Erythroblast (primary cell): ENCODE data around the gene PTCHD4.

ENCODE experiments used
- GATA1 ChIP-seq: IDR thresholded peaks from 2 replicates; pipeline ENCODE4 v1.6.1; 2011; ENCODE audit warnings: low read depth, mild to moderate bottlenecking, control low read depth, low read length, moderate library complexity
- POLR2A ChIP-seq: IDR thresholded peaks from 2 replicates; pipeline ENCODE4 v1.6.1; 2011; ENCODE audit warnings: mild to moderate bottlenecking, low read length

DNA sequence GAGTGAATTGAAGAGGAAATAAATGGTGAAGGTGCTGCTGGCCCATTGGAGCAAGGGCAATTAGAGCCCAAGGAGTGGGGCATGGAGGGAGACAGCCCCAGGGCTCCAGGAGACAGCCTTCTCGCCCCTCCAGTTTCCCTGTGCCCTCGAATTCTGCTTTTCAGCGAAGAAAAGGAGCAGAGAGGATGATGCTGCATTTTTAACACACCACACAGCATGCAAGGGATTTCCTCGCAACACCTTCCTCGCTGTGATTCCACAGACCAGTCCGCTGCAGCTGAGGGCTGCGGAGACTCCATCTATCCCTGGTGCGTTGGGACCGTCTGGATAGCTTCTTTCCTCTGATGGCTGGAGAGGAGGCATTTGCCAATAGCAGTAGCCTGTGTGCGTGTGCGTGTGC is 41.7 kb downstream of the PTCHD4 start:
- TF ChIP-seq POLR2A, result no peak
- no peak for TF ChIP-seq GATA1
